Fibroblast of pulmonary artery (primary cell): ENCODE data around the gene DISP2.

Source experiments
- DNase-seq: peaks from one replicate; pipeline ENCODE4 v3.0.0-alpha.2; 2010; ENCODE audit warnings: low read depth
- H3K4me3 ChIP-seq: replicated peaks from 2 replicates; pipeline ENCODE4 v1.5.1; 2011; ENCODE audit warnings: low read depth, mild to moderate bottlenecking, control low read depth, low read length, moderate library complexity
- TF ChIP-seq, protein P1 (sequence below): IDR thresholded peaks from 2 replicates; pipeline ENCODE4 v1.5.1; 2011; ENCODE audit warnings: mild to moderate bottlenecking, control low read depth, low read length, inconsistent platforms; ENCODE audit errors: missing control alignments

Gene DISP2

GRCh38 chr15:40357723-40358470, at the start of gene DISP2:
TSS of gene DISP2 (plus strand) at chr15:40358219. CDS start at chr15:40358322, 103 bp downstream.
- H3K4me3 ChIP-seq, result peak within 1 kb of the TSS; percentile 54
- DNase-seq, result peak; percentile 76
- TF ChIP-seq, protein P1, sequence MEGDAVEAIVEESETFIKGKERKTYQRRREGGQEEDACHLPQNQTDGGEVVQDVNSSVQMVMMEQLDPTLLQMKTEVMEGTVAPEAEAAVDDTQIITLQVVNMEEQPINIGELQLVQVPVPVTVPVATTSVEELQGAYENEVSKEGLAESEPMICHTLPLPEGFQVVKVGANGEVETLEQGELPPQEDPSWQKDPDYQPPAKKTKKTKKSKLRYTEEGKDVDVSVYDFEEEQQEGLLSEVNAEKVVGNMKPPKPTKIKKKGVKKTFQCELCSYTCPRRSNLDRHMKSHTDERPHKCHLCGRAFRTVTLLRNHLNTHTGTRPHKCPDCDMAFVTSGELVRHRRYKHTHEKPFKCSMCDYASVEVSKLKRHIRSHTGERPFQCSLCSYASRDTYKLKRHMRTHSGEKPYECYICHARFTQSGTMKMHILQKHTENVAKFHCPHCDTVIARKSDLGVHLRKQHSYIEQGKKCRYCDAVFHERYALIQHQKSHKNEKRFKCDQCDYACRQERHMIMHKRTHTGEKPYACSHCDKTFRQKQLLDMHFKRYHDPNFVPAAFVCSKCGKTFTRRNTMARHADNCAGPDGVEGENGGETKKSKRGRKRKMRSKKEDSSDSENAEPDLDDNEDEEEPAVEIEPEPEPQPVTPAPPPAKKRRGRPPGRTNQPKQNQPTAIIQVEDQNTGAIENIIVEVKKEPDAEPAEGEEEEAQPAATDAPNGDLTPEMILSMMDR, result no peak

GRCh38 chr15:40309344-40309862, 48.6 kb upstream of the DISP2 start:
- no peak overlapping the region for H3K4me3 ChIP-seq
- TF ChIP-seq, protein P1, result no peak
- no peak for DNase-seq

GRCh38 chr15:40310001-40310959, 47.7 kb upstream of the DISP2 start:
- H3K4me3 ChIP-seq, result no peak overlapping the region
- TF ChIP-seq, protein P1, result peak; percentile 78
- DNase-seq, result peak; percentile 59

DNA sequence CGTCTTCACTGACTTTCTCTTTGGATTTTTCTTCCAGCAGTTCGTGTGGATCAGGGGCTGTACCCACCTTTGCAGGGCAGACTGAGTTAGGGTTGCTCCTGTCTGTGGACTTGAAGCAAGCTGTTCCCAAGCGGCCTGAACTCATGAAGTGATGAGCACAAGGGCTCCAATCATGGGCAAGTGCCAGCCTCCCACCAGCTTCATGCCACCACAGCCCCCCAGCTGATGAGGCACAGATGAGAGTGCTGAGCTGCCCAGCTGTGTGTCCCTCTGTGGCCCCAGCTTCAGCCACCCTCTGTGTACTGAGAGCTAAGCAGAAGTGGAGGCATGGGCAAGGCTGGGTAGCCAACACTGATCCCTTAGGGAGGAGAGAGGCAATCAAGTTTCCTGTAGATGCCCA, 47.0 kb upstream of the DISP2 start:
- no peak for DNase-seq
- no peak overlapping the region for H3K4me3 ChIP-seq
- TF ChIP-seq, protein P1, result no peak

GRCh38 chr15:40312370-40313158, 45.5 kb upstream of the DISP2 start:
- no peak for DNase-seq
- no peak overlapping the region for H3K4me3 ChIP-seq
- TF ChIP-seq, protein P1, result no peak
